Neural crest cell (in vitro differentiated cells): ENCODE data around the gene LIN54. TPM values are rescaled to one million over a fixed set of nuclear protein-coding genes. Genes with fewer than 3 reads are reported as not detected.

Source experiments
- DNase-seq: peaks from one replicate; pipeline ENCODE4 v3.0.0; 2021; ENCODE audit warnings: low read depth, mixed read lengths, low spot score
- H3K27ac Mint-ChIP-seq: one replicate; pipeline ENCODE4 v1.8.0; 2021; ENCODE audit warnings: mild to moderate bottlenecking, mixed read lengths; ENCODE audit not compliant: unreplicated experiment
- H3K27me3 Mint-ChIP-seq: 2 replicates; pipeline ENCODE4 v1.8.0; 2021; ENCODE audit warnings: low read depth, mild to moderate bottlenecking, mixed read lengths
- H3K36me3 Mint-ChIP-seq: 2 replicates; pipeline ENCODE4 v1.8.0; 2021; ENCODE audit warnings: low read depth, mild to moderate bottlenecking, mixed read lengths
- H3K4me1 Mint-ChIP-seq: 2 replicates; pipeline ENCODE4 v1.8.0; 2021; ENCODE audit warnings: mixed read lengths
- H3K4me3 Mint-ChIP-seq: one replicate; pipeline ENCODE4 v1.8.0; 2021; ENCODE audit warnings: mild to moderate bottlenecking, mixed read lengths
- H3K9me3 Mint-ChIP-seq: 2 replicates; pipeline ENCODE4 v1.8.0; 2021; ENCODE audit warnings: mixed read lengths
- total RNA-seq: library from RNA; stranded (reverse); gene quantifications from 2 replicates; pipeline ENCODE4 v1.2.1, GENCODE V29; 2021
- TF ChIP-seq, protein P1 (sequence below): fragments of 200-600 bp; sonication (generic); conservative IDR thresholded peaks from 2 replicates; pipeline ENCODE4 v1.5.0; 2021; ENCODE audit warnings: antibody characterized with exemption, mild to moderate bottlenecking

LIN54 gene
- total RNA-seq, 1 donor from 2014 or later = 20.8 TPM

- Mint-ChIP-seq H3K27me3 (no peaks in the 10 kb centered on the region), H3K36me3 (no peaks in the 10 kb centered on the region), H3K4me3 (peak overlapping the region; percentile 1), H3K4me1 (peaks cover 17% of the 10 kb centered on the region), H3K9me3 (no peaks in the 10 kb centered on the region), H3K27ac (no peak overlapping the region)
- DNase-seq = no peak
- TF ChIP-seq, protein P1, sequence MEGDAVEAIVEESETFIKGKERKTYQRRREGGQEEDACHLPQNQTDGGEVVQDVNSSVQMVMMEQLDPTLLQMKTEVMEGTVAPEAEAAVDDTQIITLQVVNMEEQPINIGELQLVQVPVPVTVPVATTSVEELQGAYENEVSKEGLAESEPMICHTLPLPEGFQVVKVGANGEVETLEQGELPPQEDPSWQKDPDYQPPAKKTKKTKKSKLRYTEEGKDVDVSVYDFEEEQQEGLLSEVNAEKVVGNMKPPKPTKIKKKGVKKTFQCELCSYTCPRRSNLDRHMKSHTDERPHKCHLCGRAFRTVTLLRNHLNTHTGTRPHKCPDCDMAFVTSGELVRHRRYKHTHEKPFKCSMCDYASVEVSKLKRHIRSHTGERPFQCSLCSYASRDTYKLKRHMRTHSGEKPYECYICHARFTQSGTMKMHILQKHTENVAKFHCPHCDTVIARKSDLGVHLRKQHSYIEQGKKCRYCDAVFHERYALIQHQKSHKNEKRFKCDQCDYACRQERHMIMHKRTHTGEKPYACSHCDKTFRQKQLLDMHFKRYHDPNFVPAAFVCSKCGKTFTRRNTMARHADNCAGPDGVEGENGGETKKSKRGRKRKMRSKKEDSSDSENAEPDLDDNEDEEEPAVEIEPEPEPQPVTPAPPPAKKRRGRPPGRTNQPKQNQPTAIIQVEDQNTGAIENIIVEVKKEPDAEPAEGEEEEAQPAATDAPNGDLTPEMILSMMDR = no peak
Measured at GRCh38 chr4:83040269-83040668, 29.6 kb upstream of the LIN54 start.

- Mint-ChIP-seq H3K27me3 (no peaks in the 10 kb centered on the region), H3K36me3 (no peaks in the 10 kb centered on the region), H3K4me3 (peak overlapping the region; percentile 76), H3K4me1 (peaks cover 24% of the 10 kb centered on the region), H3K9me3 (no peaks in the 10 kb centered on the region), H3K27ac (no peak overlapping the region)
- no peak for DNase-seq
- TF ChIP-seq, protein P1 = no peak
Measured at GRCh38 chr4:83036991-83037665, 26.5 kb upstream of the LIN54 start.

GRCh38 chr4:83034630-83035494 is 24.2 kb upstream of the LIN54 start, which contains the start of gene COPS4:
TSS of gene COPS4 (plus strand) at chr4:83035183. CDS start at chr4:83035225, 42 bp downstream.
- Mint-ChIP-seq H3K9me3 (no peaks in the 10 kb centered on the region), H3K36me3 (no peaks in the 10 kb centered on the region), H3K4me3 (peak within 1 kb of the TSS; percentile 96), H3K4me1 (peaks cover 24% of the 10 kb centered on the region), H3K27ac (peak within 1 kb of the TSS; percentile 99), H3K27me3 (peaks cover 10% of the 10 kb centered on the region)
- peak; percentile 85 for DNase-seq
- TF ChIP-seq, protein P1 = peak; percentile 40

DNA sequence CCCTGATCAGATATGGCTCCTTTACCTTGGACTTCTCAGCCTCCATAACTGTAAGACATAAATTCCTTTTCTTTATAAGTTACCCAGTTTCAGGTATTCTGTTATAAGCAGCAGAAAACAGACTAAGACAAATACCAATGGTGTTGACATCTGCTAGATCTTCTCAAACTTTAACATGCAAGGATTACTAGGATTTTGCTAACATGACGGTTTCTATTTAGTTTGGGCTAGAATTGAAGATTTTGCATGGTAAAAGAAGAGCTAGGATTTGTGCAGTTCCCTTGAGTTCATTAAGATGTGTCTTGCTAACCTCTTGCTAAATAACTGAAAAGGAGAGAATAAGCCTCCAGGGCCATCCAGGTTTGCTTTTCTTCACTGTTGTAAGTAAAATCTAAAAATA is 19.1 kb upstream of the LIN54 start:
- Mint-ChIP-seq H3K36me3 (no peaks in the 10 kb centered on the region), H3K4me3 (peak overlapping the region; percentile 16), H3K27ac (no peak overlapping the region), H3K27me3 (peaks cover 34% of the 10 kb centered on the region), H3K4me1 (peaks cover 3% of the 10 kb centered on the region), H3K9me3 (peaks cover 8% of the 10 kb centered on the region)
- TF ChIP-seq, protein P1 = no peak
- no peak for DNase-seq

- Mint-ChIP-seq H3K4me1 (no peaks in the 10 kb centered on the region), H3K27ac (no peak overlapping the region), H3K4me3 (peak overlapping the region; percentile 16), H3K9me3 (peaks cover 10% of the 10 kb centered on the region), H3K27me3 (peaks cover 34% of the 10 kb centered on the region), H3K36me3 (no peaks in the 10 kb centered on the region)
- no peak for DNase-seq
- TF ChIP-seq, protein P1 = no peak
Measured at GRCh38 chr4:83028976-83029375, 18.4 kb upstream of the LIN54 start.
